Neural cell (in vitro differentiated cells): ENCODE measurements around the gene C5. TPM values are rescaled to one million over a fixed set of nuclear protein-coding genes. Genes with fewer than 3 reads are reported as not detected.

Experiments used
- H2AFZ ChIP-seq: fragments of 200-600, 300-800 bp; sonication (generic), shearing (Covaris generic); 2 replicates; pipeline ENCODE4 v1.6.0; 2014; ENCODE audit warnings: low read depth, mild to moderate bottlenecking, antibody characterized with exemption, low read length, moderate library complexity
- H3F3A ChIP-seq: fragments of 200-600 bp; shearing (Covaris generic); 2 replicates; pipeline ENCODE4 v1.6.1; 2016; ENCODE audit warnings: mild to moderate bottlenecking, moderate library complexity, mixed read lengths, antibody characterized with exemption, low read length; ENCODE audit not compliant: insufficient read depth, poor library complexity, severe bottlenecking
- H3K27ac ChIP-seq: fragments of 200-600, 300-800 bp; sonication (generic), shearing (Covaris generic); 2 replicates; pipeline ENCODE4 v1.5.1; 2014; ENCODE audit warnings: mild to moderate bottlenecking, low read length, moderate library complexity
- H3K27me3 ChIP-seq: fragments of 300-800, 200-600 bp; sonication (generic), shearing (Covaris generic); 2 replicates; pipeline ENCODE4 v1.6.0; 2014; ENCODE audit warnings: mild to moderate bottlenecking, low read depth, low read length, moderate library complexity; ENCODE audit not compliant: insufficient read depth
- H3K36me3 ChIP-seq: fragments of 300-800, 200-600 bp; sonication (generic), shearing (Covaris generic); 2 replicates; pipeline ENCODE4 v1.5.1; 2014; ENCODE audit warnings: mild to moderate bottlenecking, antibody characterized with exemption, low read length, moderate library complexity; ENCODE audit not compliant: insufficient read depth
- H3K4me2 ChIP-seq: fragments of 300-800, 200-600 bp; sonication (generic), shearing (Covaris generic); 2 replicates; pipeline ENCODE4 v1.6.0; 2014; ENCODE audit warnings: mild to moderate bottlenecking, low read length
- H3K4me3 ChIP-seq: fragments of 300-800, 200-600 bp; sonication (generic), shearing (Covaris generic); 2 replicates; pipeline ENCODE4 v1.5.1; 2014; ENCODE audit warnings: mild to moderate bottlenecking, low read length, moderate library complexity
- H3K79me2 ChIP-seq: fragments of 200-600 bp; shearing (Covaris generic); replicated peaks from 2 replicates; pipeline ENCODE4 v1.6.0; 2014; ENCODE audit warnings: mild to moderate bottlenecking, low read length, moderate library complexity; ENCODE audit not compliant: insufficient read depth
- H3K9ac ChIP-seq: fragments of 300-800, 200-600 bp; sonication (generic), shearing (Covaris generic); 2 replicates; pipeline ENCODE4 v1.6.1; 2016; ENCODE audit warnings: mild to moderate bottlenecking, low read length, mixed read lengths
- H3K9me2 ChIP-seq: fragments of 200-600 bp; shearing (Covaris generic); 2 replicates; pipeline ENCODE4 v1.6.1; 2016; ENCODE audit warnings: mild to moderate bottlenecking, low read length, mixed read lengths; ENCODE audit not compliant: insufficient read depth
- H3K9me3 ChIP-seq: fragments of 200-600, 300-800 bp; sonication (generic), shearing (Covaris generic); 2 replicates; pipeline ENCODE4 v1.6.1; 2016; ENCODE audit warnings: mild to moderate bottlenecking, mixed run types, low read length, moderate library complexity, mixed read lengths
- H4K20me1 ChIP-seq: fragments of 200-600 bp; shearing (Covaris generic); 2 replicates; pipeline ENCODE4 v1.6.1; 2016; ENCODE audit warnings: mild to moderate bottlenecking, mixed run types; ENCODE audit not compliant: insufficient read depth
- EP300 ChIP-seq: fragments of 450-650 bp; conservative IDR thresholded peaks from 2 replicates; pipeline ENCODE4 v1.6.1; 2014; ENCODE audit warnings: antibody characterized with exemption, mild to moderate bottlenecking, moderate library complexity; ENCODE audit not compliant: poor library complexity, severe bottlenecking
- EZH2 ChIP-seq: fragments of 200-600, 300-800 bp; shearing (Covaris generic), sonication (generic); IDR thresholded peaks from 2 replicates; pipeline ENCODE4 v1.6.1; 2014; ENCODE audit warnings: antibody characterized with exemption, low read length, borderline replicate concordance, mild to moderate bottlenecking; ENCODE audit not compliant: insufficient read depth, poor library complexity, severe bottlenecking
- MXI1 ChIP-seq: fragments of 450-650 bp; conservative IDR thresholded peaks from 2 replicates; pipeline ENCODE4 v1.6.1; 2014; ENCODE audit warnings: antibody characterized with exemption, mild to moderate bottlenecking; ENCODE audit not compliant: poor library complexity, severe bottlenecking
- POLR2AphosphoS5 ChIP-seq: IDR thresholded peaks from 2 replicates; pipeline ENCODE4 v1.6.1; 2012
- RAD21 ChIP-seq: fragments of 450-650 bp; conservative IDR thresholded peaks from 2 replicates; pipeline ENCODE4 v1.6.1; 2014; ENCODE audit warnings: antibody characterized with exemption, mild to moderate bottlenecking, moderate library complexity
- SMC3 ChIP-seq: fragments of 450-650 bp; conservative IDR thresholded peaks from 2 replicates; pipeline ENCODE4 v1.6.1; 2014; ENCODE audit warnings: antibody characterized with exemption, mild to moderate bottlenecking, moderate library complexity; ENCODE audit not compliant: poor library complexity
- TAF1 ChIP-seq: IDR thresholded peaks from 2 replicates; pipeline ENCODE4 v1.6.1; 2012; ENCODE audit warnings: low read depth
- polyA minus RNA-seq: library from RNA; depleted of rRNA, polyadenylated mRNA; stranded (reverse); fragments of >200 nt; gene quantifications from 2 replicates; pipeline ENCODE4 v1.2.3, GENCODE V29; 2014
- polyA plus RNA-seq: library from polyadenylated mRNA; depleted of rRNA; stranded (reverse); fragments of >200 nt; gene quantifications from 2 replicates; pipeline ENCODE4 v1.2.3, GENCODE V29; 2014
- TF ChIP-seq, protein P1 (sequence below): IDR thresholded peaks from 2 replicates; pipeline ENCODE4 v1.6.1; 2012; ENCODE audit warnings: borderline replicate concordance
- TF ChIP-seq, protein P2 (sequence below): fragments of 450-650 bp; IDR thresholded peaks from 2 replicates; pipeline ENCODE4 v1.5.1; 2014; ENCODE audit warnings: antibody characterized with exemption, mild to moderate bottlenecking, moderate library complexity; ENCODE audit not compliant: poor library complexity, severe bottlenecking

Gene C5
- polyA plus RNA-seq (1.5 and 3.8 TPM in 2 replicates), polyA minus RNA-seq (1.2 and 3.7 TPM in 2 replicates)

DNA sequence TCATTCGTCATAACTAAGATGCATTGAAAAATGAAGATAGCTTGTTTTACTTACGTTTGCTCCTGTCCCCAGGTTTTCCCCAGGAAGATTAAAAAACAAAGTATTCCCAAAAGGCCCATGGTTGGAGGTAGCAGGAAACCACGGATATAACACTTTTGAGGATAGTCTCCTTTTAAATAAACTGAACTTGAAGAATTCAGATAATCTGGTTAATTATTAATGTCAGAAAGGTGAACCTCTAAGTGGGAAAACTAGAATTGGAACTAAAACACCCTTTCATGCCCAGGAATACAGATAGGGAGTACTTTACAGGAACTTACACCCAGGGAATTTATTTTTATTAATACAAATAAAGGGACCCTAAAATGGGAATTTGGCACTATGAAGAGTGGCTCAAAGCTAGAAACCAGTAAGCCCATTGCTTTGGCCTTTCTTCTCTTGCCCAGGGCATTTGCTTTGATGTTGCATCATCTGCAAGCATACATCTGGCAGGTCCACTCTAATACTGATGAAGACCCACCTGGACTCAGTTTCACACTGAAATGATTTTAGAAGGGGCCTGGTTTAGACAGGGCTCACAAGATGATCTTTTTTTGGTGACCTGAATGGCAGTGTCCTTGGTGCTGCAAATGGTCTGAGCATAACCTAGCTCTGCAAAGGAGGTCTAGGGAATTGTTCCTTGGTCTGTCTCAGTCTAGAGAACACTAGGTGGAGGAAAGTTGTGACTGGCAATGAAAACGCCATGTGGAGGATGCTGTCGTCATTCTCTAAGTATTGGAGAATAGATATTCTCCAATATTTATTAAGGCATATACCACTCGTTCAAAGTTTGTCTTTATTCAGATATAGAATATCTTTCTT lies at the start of gene C5:
TSS of gene C5 (minus strand) at position 148 of the 861 bp plus-strand sequence. CDS start at position 119, 29 bp downstream.
- Histone ChIP-seq H3K4me3 (no peak within 1 kb of the TSS), H2AFZ (no peak within 1 kb of the TSS), H3K9me3 (no peaks in the 10 kb centered on the region), H3K27ac (no peak within 1 kb of the TSS), H4K20me1 (no peaks in the 10 kb centered on the region), H3K4me2 (no peak within 1 kb of the TSS), H3K9me2 (no peaks in the 10 kb centered on the region), H3K36me3 (no peaks in the 10 kb centered on the region), H3K9ac (no peak within 1 kb of the TSS), H3K79me2 (no peaks in the 10 kb centered on the region), H3F3A (no peaks in the 10 kb centered on the region), H3K27me3 (no peaks in the 10 kb centered on the region)
- TF ChIP-seq EP300 (no peak), EZH2 (no peak), RAD21 (no peak), POLR2AphosphoS5 (no peak), TAF1 (no peak), MXI1 (no peak), SMC3 (no peak)
- TF ChIP-seq, protein P1, sequence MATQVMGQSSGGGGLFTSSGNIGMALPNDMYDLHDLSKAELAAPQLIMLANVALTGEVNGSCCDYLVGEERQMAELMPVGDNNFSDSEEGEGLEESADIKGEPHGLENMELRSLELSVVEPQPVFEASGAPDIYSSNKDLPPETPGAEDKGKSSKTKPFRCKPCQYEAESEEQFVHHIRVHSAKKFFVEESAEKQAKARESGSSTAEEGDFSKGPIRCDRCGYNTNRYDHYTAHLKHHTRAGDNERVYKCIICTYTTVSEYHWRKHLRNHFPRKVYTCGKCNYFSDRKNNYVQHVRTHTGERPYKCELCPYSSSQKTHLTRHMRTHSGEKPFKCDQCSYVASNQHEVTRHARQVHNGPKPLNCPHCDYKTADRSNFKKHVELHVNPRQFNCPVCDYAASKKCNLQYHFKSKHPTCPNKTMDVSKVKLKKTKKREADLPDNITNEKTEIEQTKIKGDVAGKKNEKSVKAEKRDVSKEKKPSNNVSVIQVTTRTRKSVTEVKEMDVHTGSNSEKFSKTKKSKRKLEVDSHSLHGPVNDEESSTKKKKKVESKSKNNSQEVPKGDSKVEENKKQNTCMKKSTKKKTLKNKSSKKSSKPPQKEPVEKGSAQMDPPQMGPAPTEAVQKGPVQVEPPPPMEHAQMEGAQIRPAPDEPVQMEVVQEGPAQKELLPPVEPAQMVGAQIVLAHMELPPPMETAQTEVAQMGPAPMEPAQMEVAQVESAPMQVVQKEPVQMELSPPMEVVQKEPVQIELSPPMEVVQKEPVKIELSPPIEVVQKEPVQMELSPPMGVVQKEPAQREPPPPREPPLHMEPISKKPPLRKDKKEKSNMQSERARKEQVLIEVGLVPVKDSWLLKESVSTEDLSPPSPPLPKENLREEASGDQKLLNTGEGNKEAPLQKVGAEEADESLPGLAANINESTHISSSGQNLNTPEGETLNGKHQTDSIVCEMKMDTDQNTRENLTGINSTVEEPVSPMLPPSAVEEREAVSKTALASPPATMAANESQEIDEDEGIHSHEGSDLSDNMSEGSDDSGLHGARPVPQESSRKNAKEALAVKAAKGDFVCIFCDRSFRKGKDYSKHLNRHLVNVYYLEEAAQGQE, result no peak
- TF ChIP-seq, protein P2, sequence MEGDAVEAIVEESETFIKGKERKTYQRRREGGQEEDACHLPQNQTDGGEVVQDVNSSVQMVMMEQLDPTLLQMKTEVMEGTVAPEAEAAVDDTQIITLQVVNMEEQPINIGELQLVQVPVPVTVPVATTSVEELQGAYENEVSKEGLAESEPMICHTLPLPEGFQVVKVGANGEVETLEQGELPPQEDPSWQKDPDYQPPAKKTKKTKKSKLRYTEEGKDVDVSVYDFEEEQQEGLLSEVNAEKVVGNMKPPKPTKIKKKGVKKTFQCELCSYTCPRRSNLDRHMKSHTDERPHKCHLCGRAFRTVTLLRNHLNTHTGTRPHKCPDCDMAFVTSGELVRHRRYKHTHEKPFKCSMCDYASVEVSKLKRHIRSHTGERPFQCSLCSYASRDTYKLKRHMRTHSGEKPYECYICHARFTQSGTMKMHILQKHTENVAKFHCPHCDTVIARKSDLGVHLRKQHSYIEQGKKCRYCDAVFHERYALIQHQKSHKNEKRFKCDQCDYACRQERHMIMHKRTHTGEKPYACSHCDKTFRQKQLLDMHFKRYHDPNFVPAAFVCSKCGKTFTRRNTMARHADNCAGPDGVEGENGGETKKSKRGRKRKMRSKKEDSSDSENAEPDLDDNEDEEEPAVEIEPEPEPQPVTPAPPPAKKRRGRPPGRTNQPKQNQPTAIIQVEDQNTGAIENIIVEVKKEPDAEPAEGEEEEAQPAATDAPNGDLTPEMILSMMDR, result no peak

DNA sequence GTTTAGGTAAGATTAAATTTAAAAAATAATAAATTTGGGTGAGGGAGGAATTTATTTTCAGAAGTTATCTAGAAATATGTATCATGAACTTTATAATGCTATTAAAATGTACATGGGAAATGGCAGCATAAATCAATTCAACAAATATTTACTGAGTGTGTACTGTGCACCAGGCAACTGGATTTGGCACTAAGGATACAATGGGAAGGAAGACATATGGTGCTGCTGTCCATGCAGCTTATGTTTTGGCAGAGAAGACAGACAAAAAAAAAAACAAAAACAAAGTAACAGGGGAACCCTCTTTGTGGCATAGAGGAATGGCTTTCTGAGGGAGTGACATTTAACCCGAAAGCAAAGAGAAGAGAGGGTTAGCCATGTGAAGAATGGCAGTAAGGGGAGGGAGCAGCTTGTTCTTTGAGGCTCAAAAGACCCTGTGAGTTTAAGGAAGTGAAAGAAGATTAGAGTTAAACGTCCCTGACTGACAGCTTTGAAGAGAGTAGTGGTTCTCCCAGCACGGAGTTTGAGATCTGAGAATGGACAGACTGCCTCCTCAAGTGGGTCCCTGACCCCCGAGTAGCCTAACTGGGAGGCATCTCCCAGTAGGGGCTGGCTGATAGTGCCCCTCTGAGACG lies 48.6 kb upstream of the C5 start:
- no peak overlapping the region for H3K4me3 ChIP-seq
- H3K79me2 ChIP-seq, result no peaks in the 10 kb centered on the region
- H4K20me1 ChIP-seq, result no peaks in the 10 kb centered on the region
- H3K27me3 ChIP-seq, result no peaks in the 10 kb centered on the region
- H3F3A ChIP-seq, result no peaks in the 10 kb centered on the region
- TF ChIP-seq EZH2, result no peak
- TF ChIP-seq TAF1, result no peak
- TF ChIP-seq, protein P1, result no peak
- TF ChIP-seq POLR2AphosphoS5, result no peak
- TF ChIP-seq, protein P2, result no peak
- no peak for TF ChIP-seq RAD21
- TF ChIP-seq MXI1, result no peak
- no peak for TF ChIP-seq SMC3
- TF ChIP-seq EP300, result no peak
- no peak overlapping the region for H2AFZ ChIP-seq
- H3K27ac ChIP-seq, result no peak overlapping the region
- H3K9me3 ChIP-seq, result no peaks in the 10 kb centered on the region
- H3K36me3 ChIP-seq, result peaks cover 10% of the 10 kb centered on the region
- no peak overlapping the region for H3K4me2 ChIP-seq
- no peaks in the 10 kb centered on the region for H3K9me2 ChIP-seq
- no peak overlapping the region for H3K9ac ChIP-seq
